ENCODE data around the gene IL16. TPM values are rescaled to one million over a fixed set of nuclear protein-coding genes. Genes with fewer than 3 reads are reported as not detected.

The IL16 gene
- total and polyA plus RNA-seq, 9 of the 15 experiments (the other 6 are each of a cell fraction or from before 2014, with no cell fraction given), result 1.4 to 18.8 (median 10.6) TPM

DNA sequence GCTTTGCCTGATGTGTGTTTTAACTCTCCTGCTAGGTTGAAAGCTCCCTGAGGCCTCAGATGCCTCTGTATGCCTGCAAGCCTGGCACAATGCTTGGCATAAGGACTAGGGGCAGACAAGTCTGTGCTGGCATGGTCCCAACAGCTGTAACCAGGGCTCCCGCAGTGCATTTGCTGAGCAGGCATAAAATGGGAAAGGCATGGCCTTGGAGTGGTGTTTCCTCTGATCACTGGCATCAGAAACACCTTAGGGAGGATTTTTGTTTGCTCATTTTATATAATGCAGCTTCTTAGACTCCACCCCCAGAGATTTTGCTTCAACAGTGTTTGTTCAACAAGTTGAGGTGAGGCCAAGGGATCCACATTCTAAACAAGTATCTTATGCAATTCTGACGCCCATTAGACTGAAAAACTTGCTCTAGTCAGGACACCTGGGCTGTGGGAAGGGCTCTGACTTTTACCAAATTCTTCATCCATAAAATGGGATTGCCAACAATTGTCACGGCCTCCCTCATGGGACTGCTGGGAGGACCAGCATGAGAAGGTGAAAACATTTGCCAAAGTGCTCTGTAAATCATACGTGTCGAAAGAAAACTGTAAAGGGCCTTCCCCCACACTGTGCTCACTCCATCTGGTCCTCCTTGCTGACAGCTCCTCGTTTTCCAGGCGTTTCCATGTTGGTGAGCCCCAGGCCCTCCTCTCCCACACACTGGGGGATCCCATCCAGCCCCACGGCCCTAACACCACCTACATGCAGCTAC lies 84.2 kb downstream of the IL16 start:
- no peaks in the 10 kb centered on the region for H4K20me1 ChIP-seq (replicated peaks; ENCODE audit: control insufficient read depth, insufficient read depth, low read length)
- no peak overlapping the region for H2AFZ ChIP-seq (ENCODE audit: low read depth, low read length)
- H3K4me3 ChIP-seq, result no peak overlapping the region
- ChIA-PET POLR2A (interaction anchor here (1.3 kb wide), 1 partner anchor 11 kb away, joined by 3 read pairs; no protein-coding TSS in a partner anchor), CTCF (ENCODE audit: low intra/inter-chr PET ratio) (interaction anchor here (0.8 kb wide), 1 partner anchor 132 kb away, joined by 3 read pairs; no protein-coding TSS in a partner anchor)
- WGBS (ENCODE audit: insufficient coverage, low coverage, missing lambda C conversion rate), result 18% methylated on average over 8 of the region's 8 CpGs
- no peak overlapping the region for H3K9ac ChIP-seq (ENCODE audit: insufficient read depth in 1 of 2, low read depth in 2 of 2, low read length in 2 of 2)
- H3K4me1 ChIP-seq (replicated peaks in 1 of 2; ENCODE audit: control insufficient read depth in 2 of 2, insufficient read depth in 2 of 2, low read length in 2 of 2), result no peaks in the 10 kb centered on the region
- no peaks in the 10 kb centered on the region for H3K9me1 ChIP-seq (ENCODE audit: control insufficient read depth, insufficient read depth, low read length)
- FAIRE-seq (no peak), DNase-seq (ENCODE audit: extremely low read depth in 1 of 4, low spot score in 3 of 4) (no peak), ATAC-seq (no peak)
- intact Hi-C loops (cut with micrococcal nuclease) (no loop called here), in situ Hi-C loops (cut with MboI) (loop anchor here (5.0 kb wide), 1 partner anchor 121 kb away; no protein-coding TSS in a partner anchor)
- H3K79me2 ChIP-seq (ENCODE audit: control insufficient read depth, insufficient read depth, low read length), result no peaks in the 10 kb centered on the region
- H3K27ac ChIP-seq (ENCODE audit: extremely low read depth, low read depth, low read length), result no peak overlapping the region
- H3K9me3 ChIP-seq (replicated peaks; ENCODE audit: control insufficient read depth, insufficient read depth, low read depth, low read length), result no peaks in the 10 kb centered on the region
- no peaks in the 10 kb centered on the region for H3K27me3 ChIP-seq (ENCODE audit: control insufficient read depth in 2 of 2, insufficient read depth in 2 of 2, low read length in 2 of 2)
- TF ChIP-seq MAFG (tag; conservative IDR thresholded peaks at IDR 0.05) (peak; percentile 38; the same call in 1 of the 2 replicates), ZNF316 (IDR thresholded peaks at IDR 0.05) (peak; percentile 53), C11orf30 (IDR thresholded peaks at IDR 0.05; ENCODE audit: low read depth) (peak; percentile 31; the same call in 1 of the 2 replicates), MAFK (IDR thresholded peaks at IDR 0.05; ENCODE audit: low read length) (peak; percentile 20; the same call in 1 of the 2 replicates), U2AF1 (optimal IDR thresholded peaks at IDR 0.05; ENCODE audit: low read depth, low read length) (no peak), RERE (CRISPR knock-in tag; IDR thresholded peaks at IDR 0.05; ENCODE audit: borderline replicate concordance) (no peak)
- BruUV-seq (replicated peaks), result no TSS peak
- H3K4me2 ChIP-seq (ENCODE audit: insufficient read depth, low read length), result no peak overlapping the region
- no peaks in the 10 kb centered on the region for H3K36me3 ChIP-seq (ENCODE audit: control insufficient read depth, insufficient read depth, low read length)
